Karpas-422 (cell line): Measurements from ENCODE around the gene GALE. TPM values are rescaled to one million over a fixed set of nuclear protein-coding genes. Genes with fewer than 3 reads are reported as not detected.
A peak's percentile ranks its signal among the peaks of the same experiment; 100 is the strongest.

Experiments used
- DNase-seq: peaks from one replicate; pipeline ENCODE4 v3.0.0-alpha.2; 2015
- H2AFZ ChIP-seq: fragments of 200-600 bp; sonication (generic); 2 replicates; pipeline ENCODE4 v1.6.1; 2014; ENCODE audit warnings: antibody characterized with exemption, low read length, mixed read lengths
- H3K27ac ChIP-seq: fragments of 200-600 bp; sonication (generic); 2 replicates; pipeline ENCODE4 v1.5.1; 2014; ENCODE audit warnings: mild to moderate bottlenecking, low read length, moderate library complexity
- H3K27me3 ChIP-seq: fragments of 200-600 bp; sonication (generic); 2 replicates; pipeline ENCODE4 v1.6.1; 2014; ENCODE audit warnings: low read length, mixed read lengths
- H3K36me3 ChIP-seq: fragments of 200-600 bp; sonication (generic); 2 replicates; pipeline ENCODE4 v1.6.1; 2014; ENCODE audit warnings: low read length, mixed read lengths; ENCODE audit not compliant: insufficient read depth
- H3K4me1 ChIP-seq: fragments of 200-600 bp; sonication (generic); 2 replicates; pipeline ENCODE4 v1.6.1; 2014; ENCODE audit warnings: mild to moderate bottlenecking, low read length, mixed read lengths
- H3K4me2 ChIP-seq: fragments of 200-600 bp; sonication (generic); 2 replicates; pipeline ENCODE4 v1.6.1; 2014; ENCODE audit warnings: low read length, low read depth, mild to moderate bottlenecking; ENCODE audit not compliant: poor library complexity, severe bottlenecking
- H3K4me3 ChIP-seq: fragments of 200-600 bp; sonication (generic); 2 replicates; pipeline ENCODE4 v1.5.1; 2014; ENCODE audit warnings: mild to moderate bottlenecking, antibody characterized with exemption, low read length, mixed read lengths
- H3K79me2 ChIP-seq: fragments of 200-600 bp; sonication (generic); 2 replicates; pipeline ENCODE4 v1.6.1; 2014; ENCODE audit warnings: mild to moderate bottlenecking, low read length, mixed read lengths
- H3K9ac ChIP-seq: fragments of 200-600 bp; sonication (generic); 2 replicates; pipeline ENCODE4 v1.6.0; 2014; ENCODE audit warnings: low read length
- H3K9me2 ChIP-seq: fragments of 200-600 bp; sonication (generic), shearing (Covaris generic); replicated peaks from 2 replicates; pipeline ENCODE4 v1.6.0; 2014; ENCODE audit warnings: mild to moderate bottlenecking, low read length, moderate library complexity; ENCODE audit not compliant: insufficient read depth
- H3K9me3 ChIP-seq: fragments of 300-700, 200-600 bp; sonication (generic); 2 replicates; pipeline ENCODE4 v1.6.1; 2014; ENCODE audit warnings: low read length, mixed read lengths
- H4K20me1 ChIP-seq: fragments of 200-600 bp; sonication (generic); 2 replicates; pipeline ENCODE4 v1.6.1; 2014; ENCODE audit warnings: mild to moderate bottlenecking, antibody characterized with exemption, low read length, low read depth; ENCODE audit not compliant: insufficient read depth
- total RNA-seq: library from RNA; depleted of rRNA; stranded (reverse); fragments of >200 nt; shearing (Covaris generic); gene quantifications from 2 replicates; pipeline ENCODE4 v1.2.3, GENCODE V29; 2014; ENCODE audit warnings: low replicate concordance; rRNA removed

GALE gene
- total RNA-seq, 1 experiment from 2014 or later, result 39.7 TPM

GRCh38 chr1:23748016-23748415 lies 52.5 kb downstream of the GALE start:
- DNase-seq, result peak; percentile 19
- peaks cover 39% of the 10 kb centered on the region; the same call in 1 of the 2 replicates for H4K20me1 ChIP-seq
- no peaks in the 10 kb centered on the region for H3K27me3 ChIP-seq
- H3K27ac ChIP-seq, result no peak overlapping the region
- H3K4me3 ChIP-seq, result no peak overlapping the region
- no peaks in the 10 kb centered on the region for H3K9me2 ChIP-seq
- peaks cover 44% of the 10 kb centered on the region for H3K4me1 ChIP-seq
- H3K9me3 ChIP-seq, result no peaks in the 10 kb centered on the region
- H3K4me2 ChIP-seq, result no peak overlapping the region
- H2AFZ ChIP-seq, result no peak overlapping the region
- H3K9ac ChIP-seq, result no peak overlapping the region
- H3K36me3 ChIP-seq, result peaks cover 22% of the 10 kb centered on the region; the same call in 1 of the 2 replicates
- H3K79me2 ChIP-seq, result peaks cover 80% of the 10 kb centered on the region

Other genes starting within 250 kb of the GALE start
- gene ID3, start 241.3 kb downstream of the GALE start, total RNA-seq, result 32.0 and 33.0 TPM in 2 replicates
- 1,479 and 2,277 TPM in 2 replicates for gene RPL11, start 108.9 kb downstream of the GALE start, total RNA-seq
- 14.6 and 16.9 TPM in 2 replicates for gene ELOA, start 57.3 kb downstream of the GALE start, total RNA-seq
- 35.6 and 55.7 TPM in 2 replicates for gene PITHD1, start 22.3 kb downstream of the GALE start, total RNA-seq
- gene LYPLA2, start 9.6 kb downstream of the GALE start, total RNA-seq, result 43.1 and 69.8 TPM in 2 replicates
- 25.6 and 45.2 TPM in 2 replicates for gene HMGCL, start 24.7 kb upstream of the GALE start, total RNA-seq
- 37.8 and 47.2 TPM in 2 replicates for gene FUCA1, start 67.5 kb upstream of the GALE start, total RNA-seq
- 16.4 and 18.9 TPM in 2 replicates for gene CNR2, start 112.6 kb upstream of the GALE start, total RNA-seq
- gene PNRC2, start 159.1 kb upstream of the GALE start, total RNA-seq, result 114 and 140 TPM in 2 replicates
- 87.6 and 150 TPM in 2 replicates for gene SRSF10, start 179.6 kb upstream of the GALE start, total RNA-seq